GM12878 (cell line): ENCODE data around the gene MKX.

Source experiments
- ATF3 ChIP-seq: IDR thresholded peaks from 2 replicates; pipeline ENCODE4 v1.6.1; 2011; ENCODE audit warnings: low read depth, mild to moderate bottlenecking, low read length, moderate library complexity, borderline replicate concordance; ENCODE audit errors: extremely low read depth
- CEBPB ChIP-seq, 2 experiments: fragments of 150-350 bp in 1 of 2; IDR thresholded peaks; 2 replicates each; pipeline ENCODE4 v1.6.1; 2012 to 2014; ENCODE audit warnings: low read depth in 2 of 2, low read length in 2 of 2, borderline replicate concordance in 1 of 2, inconsistent platforms in 1 of 2
- CEBPZ ChIP-seq: fragments of 150-350 bp; IDR thresholded peaks from 2 replicates; pipeline ENCODE4 v1.6.1; 2016; ENCODE audit warnings: low read depth, low read length
- CTCF ChIP-seq, 3 experiments: IDR thresholded peaks in 2 of 3; conservative IDR thresholded peaks in 1 of 3; 2 replicates each; pipeline ENCODE4 v1.5.1; 2011; ENCODE audit warnings: low read depth in 3 of 3, low read length in 3 of 3, mild to moderate bottlenecking in 3 of 3, control low read depth in 2 of 3, moderate library complexity in 2 of 3, inconsistent platforms in 1 of 3, mixed read lengths in 1 of 3; ENCODE audit not compliant: control insufficient read depth in 2 of 3, insufficient read depth in 1 of 3; ENCODE audit errors: extremely low read depth in 1 of 3
- EGR1 ChIP-seq, 2 experiments: IDR thresholded peaks; 1 replicate in 1 of 2; 2 replicates in 1 of 2; pipeline ENCODE4 v1.6.1; 2011 to 2012; ENCODE audit warnings: low read depth in 2 of 2, low read length in 2 of 2, borderline replicate concordance in 1 of 2, mild to moderate bottlenecking in 1 of 2, moderate library complexity in 1 of 2
- EP300 ChIP-seq, 2 experiments: fragments of 150-350 bp in 1 of 2; IDR thresholded peaks; 2 replicates each; pipeline ENCODE4 v1.6.1; 2011 to 2012; ENCODE audit warnings: low read depth in 2 of 2, low read length in 2 of 2, borderline replicate concordance in 1 of 2, improper control_type of control experiment in 1 of 2, inconsistent platforms in 1 of 2; ENCODE audit not compliant: control insufficient read depth in 1 of 2
- EZH2 ChIP-seq: IDR thresholded peaks from 2 replicates; pipeline ENCODE4 v1.6.1; 2012; ENCODE audit warnings: low read depth, mild to moderate bottlenecking, control low read depth, inconsistent platforms, low read length, borderline replicate concordance; ENCODE audit not compliant: control insufficient read depth
- KLF5 ChIP-seq: fragments of 450-650 bp; IDR thresholded peaks from 2 replicates; pipeline ENCODE4 v1.6.1; 2014; ENCODE audit warnings: mild to moderate bottlenecking; ENCODE audit not compliant: partially characterized antibody
- MAX ChIP-seq: IDR thresholded peaks from 2 replicates; pipeline ENCODE4 v1.6.1; 2012; ENCODE audit warnings: low read depth, low read length, improper control_type of control experiment
- POLR2AphosphoS5 ChIP-seq: IDR thresholded peaks from 2 replicates; pipeline ENCODE4 v1.6.1; 2011; ENCODE audit warnings: mild to moderate bottlenecking, low read length, inconsistent platforms
- USF2 ChIP-seq: IDR thresholded peaks from 2 replicates; pipeline ENCODE4 v1.6.1; 2011; ENCODE audit warnings: low read depth, low read length, improper control_type of control experiment, borderline replicate concordance

GRCh38 chr10:27663621-27664020, 82.0 kb downstream of the MKX start:
- no peak for TF ChIP-seq EZH2
- no peak for TF ChIP-seq CTCF (IDR thresholded peaks at IDR 0.05 in 2 of 3, conservative IDR thresholded peaks at IDR 0.05 in 1 of 3; ENCODE audit: control insufficient read depth in 2 of 3, extremely low read depth in 1 of 3, insufficient read depth in 1 of 3, low read depth in 3 of 3, low read length in 3 of 3)
- no peak for TF ChIP-seq CEBPZ
- TF ChIP-seq EP300 (IDR thresholded peaks at IDR 0.05; ENCODE audit: borderline replicate concordance in 1 of 2, control insufficient read depth in 1 of 2, low read depth in 2 of 2, low read length in 2 of 2), result no peak
- TF ChIP-seq MAX, result no peak
- no peak for TF ChIP-seq USF2
- no peak for TF ChIP-seq POLR2AphosphoS5
- no peak for TF ChIP-seq KLF5
- no peak for TF ChIP-seq CEBPB (IDR thresholded peaks at IDR 0.05; ENCODE audit: borderline replicate concordance in 1 of 2, low read depth in 2 of 2, low read length in 2 of 2)
- no peak for TF ChIP-seq EGR1 (IDR thresholded peaks at IDR 0.05; ENCODE audit: borderline replicate concordance in 1 of 2, low read depth in 2 of 2, low read length in 2 of 2)
- no peak for TF ChIP-seq ATF3
